ENCODE data around the gene PIK3C2G. TPM values are rescaled to one million over a fixed set of nuclear protein-coding genes. Genes with fewer than 3 reads are reported as not detected.

Gene PIK3C2G
- total RNA-seq, 1 experiment from 2014 or later, result not detected

GRCh38 chr12:18427520-18427919 lies 166.2 kb downstream of the PIK3C2G start:
- CTCF ChIA-PET, result no interaction called here
- intact Hi-C loops (cut with micrococcal nuclease; ENCODE audit: unreplicated experiment), result no loop called here
- H3K36me3 ChIP-seq (ENCODE audit: control insufficient read depth, insufficient read depth, low read length), result no peaks in the 10 kb centered on the region
- no peak for ATAC-seq
- H3K27me3 ChIP-seq (ENCODE audit: control insufficient read depth, insufficient read depth, low read length), result no peaks in the 10 kb centered on the region
- BruUV-seq (replicated peaks), result no TSS peak
- H3K4me1 ChIP-seq (ENCODE audit: control insufficient read depth, insufficient read depth, low read length), result no peaks in the 10 kb centered on the region
- no peak overlapping the region for H3K4me3 ChIP-seq (ENCODE audit: low read depth in 2 of 2, low read length in 2 of 2)
- no peaks in the 10 kb centered on the region for H3K9me3 ChIP-seq (ENCODE audit: control insufficient read depth, insufficient read depth, low read depth, low read length)
- in situ Hi-C loops (cut with HindIII; ENCODE audit: low pct_unique_long_range_greater_than_20kb, low sequenced_read_pairs), result no loop called here
- DNase-seq (ENCODE audit: low read depth, low spot score), result no peak
- H3K27ac ChIP-seq (ENCODE audit: low read length), result no peak overlapping the region
- TF ChIP-seq CTCF (IDR thresholded peaks at IDR 0.05), result no peak
- TF ChIP-seq, protein P1, sequence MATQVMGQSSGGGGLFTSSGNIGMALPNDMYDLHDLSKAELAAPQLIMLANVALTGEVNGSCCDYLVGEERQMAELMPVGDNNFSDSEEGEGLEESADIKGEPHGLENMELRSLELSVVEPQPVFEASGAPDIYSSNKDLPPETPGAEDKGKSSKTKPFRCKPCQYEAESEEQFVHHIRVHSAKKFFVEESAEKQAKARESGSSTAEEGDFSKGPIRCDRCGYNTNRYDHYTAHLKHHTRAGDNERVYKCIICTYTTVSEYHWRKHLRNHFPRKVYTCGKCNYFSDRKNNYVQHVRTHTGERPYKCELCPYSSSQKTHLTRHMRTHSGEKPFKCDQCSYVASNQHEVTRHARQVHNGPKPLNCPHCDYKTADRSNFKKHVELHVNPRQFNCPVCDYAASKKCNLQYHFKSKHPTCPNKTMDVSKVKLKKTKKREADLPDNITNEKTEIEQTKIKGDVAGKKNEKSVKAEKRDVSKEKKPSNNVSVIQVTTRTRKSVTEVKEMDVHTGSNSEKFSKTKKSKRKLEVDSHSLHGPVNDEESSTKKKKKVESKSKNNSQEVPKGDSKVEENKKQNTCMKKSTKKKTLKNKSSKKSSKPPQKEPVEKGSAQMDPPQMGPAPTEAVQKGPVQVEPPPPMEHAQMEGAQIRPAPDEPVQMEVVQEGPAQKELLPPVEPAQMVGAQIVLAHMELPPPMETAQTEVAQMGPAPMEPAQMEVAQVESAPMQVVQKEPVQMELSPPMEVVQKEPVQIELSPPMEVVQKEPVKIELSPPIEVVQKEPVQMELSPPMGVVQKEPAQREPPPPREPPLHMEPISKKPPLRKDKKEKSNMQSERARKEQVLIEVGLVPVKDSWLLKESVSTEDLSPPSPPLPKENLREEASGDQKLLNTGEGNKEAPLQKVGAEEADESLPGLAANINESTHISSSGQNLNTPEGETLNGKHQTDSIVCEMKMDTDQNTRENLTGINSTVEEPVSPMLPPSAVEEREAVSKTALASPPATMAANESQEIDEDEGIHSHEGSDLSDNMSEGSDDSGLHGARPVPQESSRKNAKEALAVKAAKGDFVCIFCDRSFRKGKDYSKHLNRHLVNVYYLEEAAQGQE (IDR thresholded peaks at IDR 0.05; ENCODE audit: insufficient read depth in 1 of 2, low read depth in 2 of 2, low read length in 1 of 2), result no peak
- TF ChIP-seq TCF7L2 (IDR thresholded peaks at IDR 0.05; ENCODE audit: low read depth, low read length), result no peak
- no peak for TF ChIP-seq POLR2AphosphoS5 (IDR thresholded peaks at IDR 0.05; ENCODE audit: low read depth, low read length)
- POLR2A ChIA-PET, result no interaction called here

- H3K27me3 ChIP-seq (ENCODE audit: control insufficient read depth, insufficient read depth, low read length), result no peaks in the 10 kb centered on the region
- POLR2A ChIA-PET, result no interaction called here
- H3K4me3 ChIP-seq (ENCODE audit: low read depth in 2 of 2, low read length in 2 of 2), result no peak overlapping the region
- intact Hi-C loops (cut with micrococcal nuclease; ENCODE audit: unreplicated experiment), result no loop called here
- H3K4me1 ChIP-seq (ENCODE audit: control insufficient read depth, insufficient read depth, low read length), result no peaks in the 10 kb centered on the region
- no TSS peak for BruUV-seq (replicated peaks)
- H3K9me3 ChIP-seq (ENCODE audit: control insufficient read depth, insufficient read depth, low read depth, low read length), result no peaks in the 10 kb centered on the region
- in situ Hi-C loops (cut with HindIII; ENCODE audit: low pct_unique_long_range_greater_than_20kb, low sequenced_read_pairs), result no loop called here
- no peaks in the 10 kb centered on the region; the same call in 1 of the 2 replicates for H3K36me3 ChIP-seq (ENCODE audit: control insufficient read depth, insufficient read depth, low read length)
- no peak overlapping the region for H3K27ac ChIP-seq (ENCODE audit: low read length)
- ATAC-seq (no peak), DNase-seq (ENCODE audit: low read depth, low spot score) (no peak)
- TF ChIP-seq, protein P1 (IDR thresholded peaks at IDR 0.05; ENCODE audit: insufficient read depth in 1 of 2, low read depth in 2 of 2, low read length in 1 of 2), result no peak
- TF ChIP-seq TCF7L2 (IDR thresholded peaks at IDR 0.05; ENCODE audit: low read depth, low read length), result no peak
- no peak for TF ChIP-seq CTCF (IDR thresholded peaks at IDR 0.05)
- TF ChIP-seq POLR2AphosphoS5 (IDR thresholded peaks at IDR 0.05; ENCODE audit: low read depth, low read length), result no peak
- TF ChIP-seq SIN3A (IDR thresholded peaks at IDR 0.05; ENCODE audit: borderline replicate concordance, insufficient read depth, low read depth, low read length), result no peak
- CTCF ChIA-PET, result no interaction called here
Measured at GRCh38 chr12:18428416-18428815, 167.1 kb downstream of the PIK3C2G start.
